ENCODE results near the gene UQCRQ. TPM values are rescaled to one million over a fixed set of nuclear protein-coding genes. Genes with fewer than 3 reads are reported as not detected.

UQCRQ gene
- total and polyA plus RNA-seq, 9 of the 15 experiments (the other 6 are each of a cell fraction or from before 2014, with no cell fraction given), result 235 to 2,421 (median 883) TPM

- TF ChIP-seq RFX5 (IDR thresholded peaks at IDR 0.05; ENCODE audit: low read depth, low read length), result no peak
- no peak for TF ChIP-seq ZFPM2 (CRISPR knock-in tag; IDR thresholded peaks at IDR 0.05)
- TF ChIP-seq ZNF785 (CRISPR knock-in tag; IDR thresholded peaks at IDR 0.05), result no peak
- no peak for TF ChIP-seq ZFP30 (CRISPR knock-in tag; IDR thresholded peaks at IDR 0.05; ENCODE audit: borderline replicate concordance)
- TF ChIP-seq GABPA (tag; conservative IDR thresholded peaks at IDR 0.05; ENCODE audit: low read depth), result no peak
- no peak for TF ChIP-seq PHF20 (IDR thresholded peaks at IDR 0.05; ENCODE audit: partially characterized antibody)
- no peak for TF ChIP-seq FOS (IDR thresholded peaks at IDR 0.05; ENCODE audit: extremely low read depth, insufficient read length)
- no peak for TF ChIP-seq RBM22 (IDR thresholded peaks at IDR 0.05; ENCODE audit: low read depth, low read length, poor library complexity, severe bottlenecking)
- TF ChIP-seq MYC (IDR thresholded peaks at IDR 0.05; ENCODE audit: low read depth, low read length), result 0 out of 2 replicates have a peak, but pooled peaks have one; percentile 28
- TF ChIP-seq MYC (CRISPR knock-in tag; IDR thresholded peaks at IDR 0.05; ENCODE audit: borderline replicate concordance, low read depth), result no peak
- TF ChIP-seq ZNF766 (CRISPR knock-in tag; conservative IDR thresholded peaks at IDR 0.05), result no peak
- TF ChIP-seq SREBF1 (IDR thresholded peaks at IDR 0.05; ENCODE audit: borderline replicate concordance, low read depth, low read length), result no peak
- TF ChIP-seq ZEB2 (IDR thresholded peaks at IDR 0.05), result no peak
- no peak for TF ChIP-seq BRD9 (IDR thresholded peaks at IDR 0.05; ENCODE audit: low read depth, partially characterized antibody)
- TF ChIP-seq SAFB2 (IDR thresholded peaks at IDR 0.05; ENCODE audit: borderline replicate concordance, low read depth, low read length, severe bottlenecking), result no peak
- peak in 1 of 2 experiments; percentile 22 for TF ChIP-seq AFF1 (IDR thresholded peaks at IDR 0.05; ENCODE audit: low read depth in 1 of 2, partially characterized antibody in 2 of 2)
- TF ChIP-seq ARNT (IDR thresholded peaks at IDR 0.05), result 0 out of 4 replicates have a peak, but pooled peaks of 1 of the 2 experiments have one; percentile 36
- no peak for TF ChIP-seq ZNF232 (CRISPR knock-in tag; IDR thresholded peaks at IDR 0.05)
- TF ChIP-seq JUN (IDR thresholded peaks at IDR 0.05; ENCODE audit: borderline replicate concordance, low read depth, low read length), result peak; percentile 45; the same call in 1 of the 2 replicates
- TF ChIP-seq JUN (CRISPR knock-in tag; IDR thresholded peaks at IDR 0.05; ENCODE audit: borderline replicate concordance), result no peak
- TF ChIP-seq OTX1 (CRISPR knock-in tag; IDR thresholded peaks at IDR 0.05), result no peak
- TF ChIP-seq MAZ (CRISPR knock-in tag; conservative IDR thresholded peaks at IDR 0.05 in 1 of 2, IDR thresholded peaks at IDR 0.05 in 1 of 2), result peak; percentile 55 to 73; a peak in 3 of 4 replicates
- no peak for TF ChIP-seq ZNF77 (CRISPR knock-in tag; IDR thresholded peaks at IDR 0.05)
- no peak for TF ChIP-seq SFPQ (IDR thresholded peaks at IDR 0.05; ENCODE audit: low read depth, low read length)
These were observed 46.2 kb upstream of the UQCRQ start (continued) for GRCh38 chr5:132820162-132820754.
